Stimulated activated naive CD8-positive, alpha-beta T cell treated with anti-CD3 and anti-CD28 coated beads, Interleukin-15, Interleukin-2, amounts not matched to agents 100 ng/mL and 50 ng/mL, for 24 hours (primary cell): ENCODE data around the gene CNFN.

ENCODE experiments used
- H3K27ac Mint-ChIP-seq: one replicate; pipeline ENCODE4 v1.8.0; 2021; ENCODE audit warnings: mild to moderate bottlenecking, mixed read lengths
- H3K27me3 Mint-ChIP-seq: one replicate; pipeline ENCODE4 v1.8.0; 2021; ENCODE audit warnings: mixed read lengths
- H3K36me3 Mint-ChIP-seq: one replicate; pipeline ENCODE4 v1.8.0; 2021; ENCODE audit warnings: low read depth, mixed read lengths
- H3K4me1 Mint-ChIP-seq: one replicate; pipeline ENCODE4 v1.8.0; 2021; ENCODE audit warnings: low read depth, mixed read lengths
- H3K4me3 Mint-ChIP-seq: one replicate; pipeline ENCODE4 v1.8.0; 2021; ENCODE audit warnings: mild to moderate bottlenecking, mixed read lengths
- H3K9me3 Mint-ChIP-seq: one replicate; pipeline ENCODE4 v1.8.0; 2021; ENCODE audit warnings: mixed read lengths

The CNFN gene

GRCh38 chr19:42421101-42421500 lies 31.0 kb upstream of the CNFN start:
- Mint-ChIP-seq H3K4me3 (no peak overlapping the region), H3K9me3 (no peaks in the 10 kb centered on the region), H3K27ac (no peak overlapping the region), H3K27me3 (no peaks in the 10 kb centered on the region), H3K36me3 (no peaks in the 10 kb centered on the region), H3K4me1 (peaks cover 45% of the 10 kb centered on the region)

GRCh38 chr19:42420055-42420544 lies 30.0 kb upstream of the CNFN start:
- Mint-ChIP-seq H3K4me1 (peaks cover 45% of the 10 kb centered on the region), H3K4me3 (no peak overlapping the region), H3K36me3 (no peaks in the 10 kb centered on the region), H3K9me3 (no peaks in the 10 kb centered on the region), H3K27me3 (no peaks in the 10 kb centered on the region), H3K27ac (no peak overlapping the region)

GRCh38 chr19:42419309-42419708 lies 29.2 kb upstream of the CNFN start:
- Mint-ChIP-seq H3K4me3 (no peak overlapping the region), H3K27me3 (no peaks in the 10 kb centered on the region), H3K4me1 (peaks cover 45% of the 10 kb centered on the region), H3K27ac (no peak overlapping the region), H3K36me3 (peaks cover 4% of the 10 kb centered on the region), H3K9me3 (no peaks in the 10 kb centered on the region)

- Mint-ChIP-seq H3K4me3 (no peak overlapping the region), H3K4me1 (no peaks in the 10 kb centered on the region), H3K27ac (no peak overlapping the region), H3K27me3 (no peaks in the 10 kb centered on the region), H3K9me3 (no peaks in the 10 kb centered on the region), H3K36me3 (peaks cover 8% of the 10 kb centered on the region)
Observed at GRCh38 chr19:42412661-42413076, 22.6 kb upstream of the CNFN start.

- Mint-ChIP-seq H3K27me3 (no peaks in the 10 kb centered on the region), H3K27ac (no peak overlapping the region), H3K9me3 (no peaks in the 10 kb centered on the region), H3K36me3 (peaks cover 8% of the 10 kb centered on the region), H3K4me3 (no peak overlapping the region), H3K4me1 (no peaks in the 10 kb centered on the region)
Observed at GRCh38 chr19:42412227-42412626, 22.1 kb upstream of the CNFN start.

- no peaks in the 10 kb centered on the region for H3K4me1 Mint-ChIP-seq
- no peaks in the 10 kb centered on the region for H3K27me3 Mint-ChIP-seq
- H3K4me3 Mint-ChIP-seq, result no peak overlapping the region
- H3K27ac Mint-ChIP-seq, result no peak overlapping the region
- H3K9me3 Mint-ChIP-seq, result no peaks in the 10 kb centered on the region
- peaks cover 8% of the 10 kb centered on the region for H3K36me3 Mint-ChIP-seq
Observed at GRCh38 chr19:42411581-42412178, 21.6 kb upstream of the CNFN start.

GRCh38 chr19:42410371-42410770 lies 20.3 kb upstream of the CNFN start:
- Mint-ChIP-seq H3K27me3 (no peaks in the 10 kb centered on the region), H3K4me1 (no peaks in the 10 kb centered on the region), H3K4me3 (no peak overlapping the region), H3K27ac (no peak overlapping the region), H3K36me3 (peaks cover 8% of the 10 kb centered on the region), H3K9me3 (no peaks in the 10 kb centered on the region)

- no peaks in the 10 kb centered on the region for H3K27me3 Mint-ChIP-seq
- peaks cover 4% of the 10 kb centered on the region for H3K36me3 Mint-ChIP-seq
- H3K4me3 Mint-ChIP-seq, result no peak overlapping the region
- H3K9me3 Mint-ChIP-seq, result no peaks in the 10 kb centered on the region
- no peak overlapping the region for H3K27ac Mint-ChIP-seq
- no peaks in the 10 kb centered on the region for H3K4me1 Mint-ChIP-seq
Observed at GRCh38 chr19:42409477-42409876, 19.4 kb upstream of the CNFN start.

GRCh38 chr19:42407816-42408175 lies 17.7 kb upstream of the CNFN start:
- H3K36me3 Mint-ChIP-seq, result peaks cover 6% of the 10 kb centered on the region
- no peak overlapping the region for H3K27ac Mint-ChIP-seq
- H3K9me3 Mint-ChIP-seq, result no peaks in the 10 kb centered on the region
- no peaks in the 10 kb centered on the region for H3K27me3 Mint-ChIP-seq
- no peak overlapping the region for H3K4me3 Mint-ChIP-seq
- H3K4me1 Mint-ChIP-seq, result no peaks in the 10 kb centered on the region

- Mint-ChIP-seq H3K4me3 (no peak overlapping the region), H3K36me3 (peaks cover 7% of the 10 kb centered on the region), H3K27me3 (no peaks in the 10 kb centered on the region), H3K27ac (no peak overlapping the region), H3K9me3 (no peaks in the 10 kb centered on the region), H3K4me1 (peaks cover 3% of the 10 kb centered on the region)
Observed at GRCh38 chr19:42407085-42407815, 17.2 kb upstream of the CNFN start.

- Mint-ChIP-seq H3K36me3 (peaks cover 7% of the 10 kb centered on the region), H3K27me3 (no peaks in the 10 kb centered on the region), H3K9me3 (no peaks in the 10 kb centered on the region), H3K4me1 (peaks cover 9% of the 10 kb centered on the region), H3K4me3 (no peak overlapping the region), H3K27ac (no peak overlapping the region)
Observed at GRCh38 chr19:42406111-42406510, 16.0 kb upstream of the CNFN start.

- no peak overlapping the region for H3K4me3 Mint-ChIP-seq
- no peaks in the 10 kb centered on the region for H3K9me3 Mint-ChIP-seq
- H3K27ac Mint-ChIP-seq, result no peak overlapping the region
- no peaks in the 10 kb centered on the region for H3K27me3 Mint-ChIP-seq
- peaks cover 21% of the 10 kb centered on the region for H3K4me1 Mint-ChIP-seq
- H3K36me3 Mint-ChIP-seq, result peaks cover 7% of the 10 kb centered on the region
Observed at GRCh38 chr19:42403586-42403985, 13.5 kb upstream of the CNFN start.

GRCh38 chr19:42402376-42403116 lies 12.4 kb upstream of the CNFN start:
- Mint-ChIP-seq H3K9me3 (no peaks in the 10 kb centered on the region), H3K27ac (peak overlapping the region; percentile 26), H3K4me3 (peak overlapping the region; percentile 76), H3K36me3 (peaks cover 7% of the 10 kb centered on the region), H3K27me3 (no peaks in the 10 kb centered on the region), H3K4me1 (peaks cover 27% of the 10 kb centered on the region)

- Mint-ChIP-seq H3K9me3 (no peaks in the 10 kb centered on the region), H3K27ac (peak overlapping the region; percentile 26), H3K4me3 (peak overlapping the region; percentile 76), H3K36me3 (peaks cover 7% of the 10 kb centered on the region), H3K4me1 (peaks cover 36% of the 10 kb centered on the region), H3K27me3 (no peaks in the 10 kb centered on the region)
Observed at GRCh38 chr19:42401365-42402303, 11.5 kb upstream of the CNFN start.
